GM12864 (cell line): ENCODE results near the gene SMCO3.
A peak's percentile ranks its signal among the peaks of the same experiment; 100 is the strongest.

Source experiments
- DNase-seq: peaks from one replicate; pipeline ENCODE4 v3.0.0-alpha.2; 2011; ENCODE audit warnings: low read depth
- H3K4me3 ChIP-seq: 2 replicates; pipeline ENCODE4 v1.5.1; 2011; ENCODE audit warnings: mild to moderate bottlenecking, low read depth, low read length, control low read depth
- CTCF ChIP-seq: IDR thresholded peaks from 2 replicates; pipeline ENCODE4 v1.5.1; 2011; ENCODE audit warnings: low read depth, mild to moderate bottlenecking, moderate library complexity, low read length, control low read depth, inconsistent platforms; ENCODE audit errors: missing control alignments

SMCO3 gene

GRCh38 chr12:14850929-14851663, 37.1 kb upstream of the SMCO3 start:
- H3K4me3 ChIP-seq: no peak overlapping the region
- TF ChIP-seq CTCF: no peak
- peak; percentile 41 for DNase-seq

- no peak for DNase-seq
- TF ChIP-seq CTCF: no peak
- H3K4me3 ChIP-seq: no peak overlapping the region
Observed at GRCh38 chr12:14849661-14850060, 35.7 kb upstream of the SMCO3 start.

GRCh38 chr12:14846876-14847580, 33.0 kb upstream of the SMCO3 start:
- DNase-seq: no peak
- no peak overlapping the region for H3K4me3 ChIP-seq
- TF ChIP-seq CTCF: no peak

- no peak for DNase-seq
- TF ChIP-seq CTCF: no peak
- no peak overlapping the region for H3K4me3 ChIP-seq
Observed at GRCh38 chr12:14846042-14846587, 32.1 kb upstream of the SMCO3 start.

- no peak for DNase-seq
- H3K4me3 ChIP-seq: no peak overlapping the region
- TF ChIP-seq CTCF: peak; percentile 54
Observed at GRCh38 chr12:14845350-14845750, 31.4 kb upstream of the SMCO3 start.

- H3K4me3 ChIP-seq: no peak overlapping the region
- no peak for DNase-seq
- TF ChIP-seq CTCF: no peak
Observed at GRCh38 chr12:14844401-14844800, 30.4 kb upstream of the SMCO3 start.
